Stimulated activated CD4-positive, alpha-beta T cell treated with anti-CD3 and anti-CD28 coated beads, Interleukin-4, amount 100 ng/mL, for 48 hours (primary cell): Measurements from ENCODE around the gene MAEA.
A peak's percentile ranks its signal among the peaks of the same experiment; 100 is the strongest.

ENCODE experiments used
- DNase-seq, 2 donors: peaks; one replicate each; pipeline ENCODE4 v3.0.0-alpha.2; 2020; ENCODE audit warnings: low read depth in 2 of 2

Gene MAEA

DNA sequence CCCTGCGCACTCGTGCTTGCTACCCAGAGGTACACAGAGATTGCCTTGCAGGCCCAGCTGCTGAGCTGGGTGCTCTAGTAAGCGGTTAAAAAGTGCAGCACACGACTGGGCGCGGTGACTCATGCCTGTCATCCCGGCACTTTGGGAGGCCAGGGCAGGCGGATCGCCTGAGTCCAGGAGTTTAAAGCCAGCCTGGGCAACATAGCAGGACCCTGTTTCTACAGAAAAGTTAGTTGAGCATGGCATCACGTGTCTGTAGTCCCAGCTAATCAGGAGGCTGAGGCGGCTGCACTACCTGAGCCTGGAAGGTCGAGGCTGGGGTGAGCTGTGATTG is 62.8 kb downstream of the MAEA start:
- DNase-seq = no peak

- DNase-seq = no peak
Measured at GRCh38 chr4:1353186-1354055, 63.7 kb downstream of the MAEA start.

GRCh38 chr4:1354136-1354982 is 64.7 kb downstream of the MAEA start:
- no peak for DNase-seq

DNA sequence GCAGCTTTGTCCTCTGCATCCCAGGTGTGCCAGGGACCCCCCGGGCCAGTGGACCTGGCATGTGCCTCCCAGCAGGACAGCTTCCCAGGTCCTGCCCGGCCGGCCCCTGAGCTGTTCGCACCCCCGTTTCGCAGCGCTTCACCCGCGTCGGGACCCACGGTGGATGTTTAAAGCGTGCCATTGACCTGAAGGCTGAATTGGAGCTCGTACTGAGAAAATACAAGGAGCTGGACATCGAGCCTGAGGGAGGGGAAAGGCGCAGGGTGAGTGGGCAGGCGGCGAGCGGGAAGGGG is 65.2 kb downstream of the MAEA start:
- DNase-seq = no peak

DNA sequence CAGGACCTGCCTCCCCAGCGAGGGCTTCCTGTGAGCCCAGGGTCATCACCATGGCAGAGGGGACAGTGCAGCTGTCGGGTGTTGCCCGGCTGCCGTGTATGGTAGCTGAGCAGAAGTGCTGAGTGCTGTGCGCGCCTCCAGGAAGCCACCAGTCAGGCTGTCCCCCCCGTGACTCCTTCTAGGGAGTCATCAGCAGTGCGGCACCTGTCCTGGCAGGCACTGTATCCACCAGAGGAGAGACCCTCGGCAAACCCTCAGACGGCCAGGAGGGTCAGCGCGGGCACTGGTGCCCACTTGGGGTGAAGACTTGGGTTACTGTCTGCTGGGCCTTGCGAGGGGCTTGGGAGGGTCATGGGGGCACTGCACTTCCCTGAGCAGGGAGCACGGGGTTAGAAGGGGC is 65.7 kb downstream of the MAEA start:
- no peak for DNase-seq

- peak in 1 of 2 donors; percentile 46 for DNase-seq
Measured at GRCh38 chr4:1356181-1356998, 66.7 kb downstream of the MAEA start.

- DNase-seq = no peak
Measured at GRCh38 chr4:1357356-1358248, 67.9 kb downstream of the MAEA start.

- DNase-seq = no peak
Measured at GRCh38 chr4:1358421-1359143, 68.9 kb downstream of the MAEA start.

DNA sequence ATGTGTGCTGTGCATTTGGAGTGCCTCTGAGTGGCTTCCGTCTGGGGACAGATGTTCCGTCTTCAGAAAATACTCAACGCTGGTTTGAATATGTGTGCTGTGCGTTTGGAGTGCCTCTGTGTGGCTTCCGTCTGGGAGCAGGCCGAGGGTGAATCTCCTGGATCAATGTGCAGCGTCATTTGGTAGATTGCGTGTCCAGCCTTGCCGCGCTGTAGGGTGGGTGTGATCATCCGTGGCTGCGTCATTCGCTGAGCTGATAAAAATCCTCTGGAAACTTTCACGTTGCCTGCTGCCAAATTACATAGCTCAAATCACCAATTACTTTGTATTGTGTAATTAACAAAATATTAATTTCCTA is 69.4 kb downstream of the MAEA start:
- DNase-seq = no peak

- no peak for DNase-seq
Measured at GRCh38 chr4:1359976-1360375, 70.3 kb downstream of the MAEA start.

- DNase-seq = no peak
Measured at GRCh38 chr4:1360423-1361283, 71.0 kb downstream of the MAEA start.

DNA sequence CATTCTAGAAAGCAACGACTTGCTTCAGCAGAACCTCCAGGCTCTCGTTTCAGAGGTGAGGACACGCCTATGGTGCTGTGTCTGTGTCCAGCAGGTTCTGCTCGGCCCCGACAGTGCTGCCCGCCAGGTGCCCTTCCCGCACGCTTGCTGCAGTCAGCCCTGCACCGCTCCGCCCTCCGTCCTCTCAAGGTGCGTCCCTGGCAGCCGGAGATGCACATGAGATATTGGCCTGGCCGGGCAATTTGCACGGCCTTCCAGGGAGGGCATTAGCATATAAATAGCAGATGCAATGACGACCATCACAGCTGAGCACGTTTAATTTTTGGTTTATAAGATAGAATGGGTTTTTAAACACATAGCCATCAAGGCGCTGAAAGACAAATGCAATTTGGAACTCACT is 71.7 kb downstream of the MAEA start:
- no peak for DNase-seq

- no peak for DNase-seq
Measured at GRCh38 chr4:1362046-1362445, 72.4 kb downstream of the MAEA start.

GRCh38 chr4:1362521-1362920 is 72.8 kb downstream of the MAEA start:
- no peak for DNase-seq

DNA sequence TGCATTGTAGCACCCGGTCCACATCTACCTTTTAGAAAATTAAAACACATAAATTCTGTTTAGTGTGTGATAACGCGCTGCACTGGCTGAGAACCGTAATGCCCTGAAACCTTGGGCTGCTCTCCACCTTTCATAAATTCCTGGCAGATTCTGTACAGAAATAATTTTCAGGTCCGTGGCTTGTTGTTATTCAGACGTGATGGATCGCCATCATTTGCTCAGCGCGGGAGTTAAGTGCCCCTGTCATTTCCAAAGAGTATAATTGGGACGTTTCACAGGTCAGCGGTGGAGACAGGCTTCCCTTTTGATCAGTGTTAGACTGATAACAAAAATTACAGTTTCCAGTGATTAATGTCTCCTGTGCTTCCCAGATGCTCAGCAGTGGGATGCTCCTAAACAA is 73.8 kb downstream of the MAEA start:
- DNase-seq = no peak

DNA sequence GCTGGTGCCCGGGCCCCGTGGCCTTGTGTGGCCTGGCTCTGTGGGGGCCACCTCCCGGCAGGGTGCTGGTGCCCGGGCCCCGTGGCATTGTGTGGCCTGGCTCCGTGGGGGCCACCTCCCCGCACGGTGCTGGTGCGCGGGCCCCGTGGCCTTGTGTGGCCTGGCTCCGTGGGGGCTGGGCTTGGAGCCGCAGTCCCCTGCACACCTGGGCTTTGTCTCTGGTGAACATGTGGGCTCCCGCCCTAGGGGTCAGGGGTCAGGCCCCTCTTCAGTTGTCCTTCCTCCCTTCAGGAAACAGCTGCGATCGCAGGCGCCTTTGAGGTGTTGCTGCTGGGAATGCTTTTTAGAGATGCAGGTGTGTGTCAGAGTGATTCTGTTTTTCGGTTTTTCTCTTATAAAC is 74.5 kb downstream of the MAEA start:
- DNase-seq = no peak

- no peak for DNase-seq
Measured at GRCh38 chr4:1364748-1365147, 75.1 kb downstream of the MAEA start.

GRCh38 chr4:1365271-1366178 is 75.8 kb downstream of the MAEA start:
- no peak for DNase-seq
